Esophagus (tissue), 2 donors: Measurements from ENCODE around the gene HDGFL2. TPM values are rescaled to one million over a fixed set of nuclear protein-coding genes. Genes with fewer than 3 reads are reported as not detected.

ENCODE experiments used
- H3K27ac ChIP-seq, 2 donors: one replicate each; pipeline ENCODE4 v1.5.1; 2013; ENCODE audit warnings: low read depth in 2 of 2, mild to moderate bottlenecking in 2 of 2, inconsistent platforms in 1 of 2, low read length in 1 of 2, moderate library complexity in 1 of 2
- H3K27me3 ChIP-seq, 2 donors: one replicate each; pipeline ENCODE4 v1.6.1; 2013; ENCODE audit warnings: low read length in 2 of 2, control low read depth in 1 of 2, mild to moderate bottlenecking in 1 of 2; ENCODE audit not compliant: insufficient read depth in 2 of 2, control insufficient read depth in 1 of 2
- H3K36me3 ChIP-seq, 2 donors: one replicate each; pipeline ENCODE4 v1.6.1; 2013; ENCODE audit warnings: low read length in 1 of 2; ENCODE audit not compliant: control insufficient read depth in 2 of 2, insufficient read depth in 2 of 2
- H3K4me1 ChIP-seq, 2 donors: one replicate each; pipeline ENCODE4 v1.6.1; 2013; ENCODE audit warnings: low read length in 1 of 2; ENCODE audit not compliant: control insufficient read depth in 2 of 2, insufficient read depth in 2 of 2
- H3K4me3 ChIP-seq, 2 donors: one replicate each; pipeline ENCODE4 v1.5.1; 2013; ENCODE audit warnings: low read length in 2 of 2, mild to moderate bottlenecking in 2 of 2, low read depth in 1 of 2, moderate library complexity in 1 of 2
- H3K9me3 ChIP-seq, 2 donors: one replicate each; pipeline ENCODE4 v1.6.1; 2013; ENCODE audit warnings: mild to moderate bottlenecking in 2 of 2, low read depth in 1 of 2, low read length in 1 of 2, moderate library complexity in 1 of 2; ENCODE audit not compliant: control insufficient read depth in 2 of 2, insufficient read depth in 1 of 2
- WGBS, 2 donors: extraction: QIAGEN DNeasy Blood & Tissue Kit; methylation state at CpG; one replicate each; pipeline ENCODE4 v1.1.7; 2013; 5-methylcytosine and 5-hydroxymethylcytosine counted together
- polyA plus RNA-seq, 2 donors: library from polyadenylated mRNA; stranded (reverse); fragments of 200-250 nt; gene quantifications; one replicate each; pipeline ENCODE4 v1.2.3, GENCODE V29; 2013
- donor health status: healthy with polysubstance abuse.
- donor health status: Bipolar disorder and iron deficiency.

Gene HDGFL2
- polyA plus RNA-seq, 2 donors = 23.3 to 57.5 TPM

- Histone ChIP-seq H3K4me3 (no peak overlapping the region), H3K27me3 (no peaks in the 10 kb centered on the region), H3K27ac (no peak overlapping the region), H3K4me1 (no peaks in the 10 kb centered on the region), H3K9me3 (no peaks in the 10 kb centered on the region), H3K36me3 (peaks cover 10 to 71% of the 10 kb centered on the region in 2 donors)
- 92 to 93% methylated on average over 25 of the region's 25 CpGs for WGBS, 2 donors
These were observed 25.8 kb downstream of the HDGFL2 start for GRCh38 chr19:4497770-4498389.

DNA sequence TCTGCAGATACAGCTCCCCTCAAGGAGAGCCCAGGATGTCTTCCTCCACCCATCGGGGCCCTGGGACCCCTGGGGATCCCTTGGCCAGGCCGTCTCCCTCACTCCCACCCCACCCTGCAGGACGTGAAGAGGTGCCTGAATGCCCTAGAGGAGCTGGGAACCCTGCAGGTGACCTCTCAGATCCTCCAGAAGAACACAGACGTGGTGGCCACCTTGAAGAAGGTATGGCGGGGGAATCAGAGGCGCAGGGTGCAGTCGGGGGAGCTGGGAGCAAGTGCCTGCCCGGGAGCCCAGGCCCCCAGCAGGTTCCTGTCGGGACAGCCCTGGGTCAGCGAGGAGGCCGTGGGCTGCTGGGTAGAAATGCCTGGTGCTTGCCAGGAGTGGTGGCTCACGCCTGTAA lies 26.6 kb downstream of the HDGFL2 start:
- Histone ChIP-seq H3K36me3 (peaks cover 10 to 72% of the 10 kb centered on the region in 2 donors), H3K27ac (no peak overlapping the region), H3K9me3 (no peaks in the 10 kb centered on the region), H3K4me1 (no peaks in the 10 kb centered on the region), H3K4me3 (no peak overlapping the region), H3K27me3 (no peaks in the 10 kb centered on the region)
- WGBS, 2 donors = 94 to 96% methylated on average over 12 of the region's 12 CpGs

DNA sequence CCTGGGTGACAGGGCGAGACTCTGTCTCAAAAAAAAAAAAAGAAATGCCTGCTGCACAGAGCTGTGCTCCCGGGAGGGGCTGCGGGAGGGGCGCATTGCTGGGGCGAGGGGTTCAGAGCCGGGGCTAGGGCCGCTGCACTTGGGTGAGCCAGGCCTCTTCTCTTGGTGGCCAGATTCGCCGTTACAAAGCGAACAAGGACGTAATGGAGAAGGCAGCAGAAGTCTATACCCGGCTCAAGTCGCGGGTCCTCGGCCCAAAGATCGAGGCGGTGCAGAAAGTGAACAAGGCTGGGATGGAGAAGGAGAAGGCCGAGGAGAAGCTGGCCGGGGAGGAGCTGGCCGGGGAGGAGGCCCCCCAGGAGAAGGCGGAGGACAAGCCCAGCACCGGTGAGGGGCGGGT lies 27.2 kb downstream of the HDGFL2 start:
- no peaks in the 10 kb centered on the region for H3K4me1 ChIP-seq
- H3K4me3 ChIP-seq = no peak overlapping the region
- no peaks in the 10 kb centered on the region for H3K27me3 ChIP-seq
- no peak overlapping the region for H3K27ac ChIP-seq
- 96% methylated on average over 23 of the region's 23 CpGs for WGBS, 2 donors
- H3K9me3 ChIP-seq = no peaks in the 10 kb centered on the region
- peaks cover 3 to 68% of the 10 kb centered on the region in 2 donors for H3K36me3 ChIP-seq

DNA sequence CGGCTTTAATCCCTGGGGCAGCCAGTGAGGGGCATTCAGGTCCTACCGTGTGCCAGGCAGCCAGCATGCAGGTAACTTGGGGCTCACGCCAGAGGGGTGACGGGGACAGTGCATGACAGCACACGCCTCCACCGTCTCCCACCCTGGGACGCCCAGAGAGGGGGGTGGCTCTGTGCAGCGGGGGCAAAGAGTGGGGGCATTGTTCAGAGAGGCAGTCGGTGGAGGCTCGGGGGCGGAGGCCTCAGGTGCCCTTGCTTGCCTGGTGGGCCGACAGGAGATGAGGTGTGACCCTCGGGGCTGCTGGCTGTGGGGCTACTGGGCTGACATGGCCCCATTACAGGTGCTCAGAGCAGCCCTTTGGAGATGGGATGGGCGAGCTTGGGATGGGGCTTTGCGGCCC lies 27.8 kb downstream of the HDGFL2 start:
- no peak overlapping the region for H3K4me3 ChIP-seq
- H3K27ac ChIP-seq = no peak overlapping the region
- no peaks in the 10 kb centered on the region for H3K27me3 ChIP-seq
- H3K36me3 ChIP-seq = peaks cover 0 to 69% of the 10 kb centered on the region in 2 donors
- 92 to 93% methylated on average over 15 of the region's 15 CpGs for WGBS, 2 donors
- H3K4me1 ChIP-seq = no peaks in the 10 kb centered on the region
- H3K9me3 ChIP-seq = no peaks in the 10 kb centered on the region

- Histone ChIP-seq H3K27me3 (no peaks in the 10 kb centered on the region), H3K4me1 (no peaks in the 10 kb centered on the region), H3K4me3 (no peak overlapping the region), H3K36me3 (peaks cover 0 to 69% of the 10 kb centered on the region in 2 donors), H3K27ac (no peak overlapping the region), H3K9me3 (no peaks in the 10 kb centered on the region)
- WGBS, 2 donors = 89 to 92% methylated on average over 29 of the region's 29 CpGs
These were observed 28.9 kb downstream of the HDGFL2 start for GRCh38 chr19:4500841-4501591.

DNA sequence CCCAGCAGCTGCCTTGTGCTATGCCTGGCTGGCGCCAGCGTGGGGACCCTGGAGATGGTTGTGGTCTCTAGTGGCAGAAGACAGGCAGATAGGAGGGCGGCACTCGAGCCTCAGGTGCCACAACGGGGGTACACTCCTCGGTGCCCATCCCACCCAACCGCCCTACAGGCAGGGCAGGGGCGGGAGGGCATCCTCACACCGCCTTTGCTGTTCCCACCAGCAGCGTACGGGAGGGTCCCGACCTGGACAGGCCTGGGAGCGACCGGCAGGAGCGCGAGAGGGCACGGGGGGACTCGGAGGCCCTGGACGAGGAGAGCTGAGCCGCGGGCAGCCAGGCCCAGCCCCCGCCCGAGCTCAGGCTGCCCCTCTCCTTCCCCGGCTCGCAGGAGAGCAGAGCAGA lies 29.6 kb downstream of the HDGFL2 start:
- Histone ChIP-seq H3K4me3 (no peak overlapping the region), H3K27me3 (no peaks in the 10 kb centered on the region), H3K4me1 (no peaks in the 10 kb centered on the region), H3K27ac (no peak overlapping the region), H3K36me3 (peaks cover 0 to 63% of the 10 kb centered on the region in 2 donors), H3K9me3 (no peaks in the 10 kb centered on the region)
- WGBS, 2 donors = 87 to 90% methylated on average over 25 of the region's 25 CpGs

DNA sequence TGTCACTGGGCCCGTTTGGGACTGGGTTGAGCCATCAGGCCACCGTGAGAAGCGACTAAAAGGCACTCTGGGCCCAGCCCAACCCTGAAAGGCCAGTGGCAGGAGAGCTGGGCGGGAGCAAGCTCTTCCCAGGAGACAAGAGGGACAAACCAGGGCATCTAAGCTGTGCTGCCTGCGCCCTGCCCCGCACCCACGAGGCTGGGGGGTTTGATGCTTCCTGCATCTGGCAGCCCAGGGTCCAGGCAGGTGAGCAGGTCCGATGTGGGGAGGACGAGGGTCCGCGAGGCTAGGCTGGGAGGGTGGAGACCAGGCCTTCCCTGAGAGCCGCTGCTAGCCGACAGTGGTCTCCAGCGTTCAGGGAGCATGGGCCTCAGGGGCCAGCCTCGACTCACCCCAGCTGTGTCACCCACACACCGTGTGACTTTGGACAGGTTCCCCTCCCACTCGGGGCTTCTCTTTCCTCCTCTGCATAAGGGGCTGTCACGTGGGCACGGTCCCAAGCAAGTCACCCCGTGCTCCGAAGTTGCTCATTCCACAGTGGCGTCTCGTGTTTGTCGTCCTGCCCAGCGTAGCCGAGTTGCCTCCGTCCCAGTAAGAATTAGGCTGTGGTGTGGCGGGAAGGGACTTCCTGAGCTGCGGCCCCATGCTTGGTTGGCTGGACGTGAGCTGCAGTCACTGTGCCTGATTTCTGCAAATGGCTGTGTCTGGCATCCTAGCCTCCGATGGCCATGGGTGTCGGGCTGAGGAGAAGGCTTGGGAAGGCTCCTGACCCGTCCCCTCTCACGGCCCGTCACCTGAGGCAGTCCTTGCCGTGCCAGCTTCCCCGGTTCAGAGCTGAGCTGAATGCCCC lies 30.4 kb downstream of the HDGFL2 start:
- Histone ChIP-seq H3K4me3 (no peak overlapping the region), H3K36me3 (peaks cover 0 to 59% of the 10 kb centered on the region in 2 donors), H3K27ac (no peak overlapping the region), H3K27me3 (no peaks in the 10 kb centered on the region), H3K4me1 (no peaks in the 10 kb centered on the region), H3K9me3 (no peaks in the 10 kb centered on the region)
- 85 to 86% methylated on average over 37 of the region's 37 CpGs for WGBS, 2 donors

- no peaks in the 10 kb centered on the region for H3K27me3 ChIP-seq
- no peak overlapping the region for H3K27ac ChIP-seq
- H3K9me3 ChIP-seq = no peaks in the 10 kb centered on the region
- no peaks in the 10 kb centered on the region for H3K4me1 ChIP-seq
- 87% methylated on average over 25 of the region's 25 CpGs for WGBS, 2 donors
- H3K4me3 ChIP-seq = no peak overlapping the region
- peaks cover 0 to 53% of the 10 kb centered on the region in 2 donors for H3K36me3 ChIP-seq
These were observed 31.2 kb downstream of the HDGFL2 start for GRCh38 chr19:4503132-4503824.

- Histone ChIP-seq H3K4me1 (no peaks in the 10 kb centered on the region), H3K36me3 (peaks cover 0 to 47% of the 10 kb centered on the region in 2 donors), H3K9me3 (no peaks in the 10 kb centered on the region), H3K4me3 (no peak overlapping the region), H3K27ac (no peak overlapping the region), H3K27me3 (no peaks in the 10 kb centered on the region)
- 87 to 88% methylated on average over 10 of the region's 10 CpGs for WGBS, 2 donors
These were observed 31.7 kb downstream of the HDGFL2 start for GRCh38 chr19:4503825-4504170.
